Measurements from ENCODE around the gene IGFL4.

Gene IGFL4

DNA sequence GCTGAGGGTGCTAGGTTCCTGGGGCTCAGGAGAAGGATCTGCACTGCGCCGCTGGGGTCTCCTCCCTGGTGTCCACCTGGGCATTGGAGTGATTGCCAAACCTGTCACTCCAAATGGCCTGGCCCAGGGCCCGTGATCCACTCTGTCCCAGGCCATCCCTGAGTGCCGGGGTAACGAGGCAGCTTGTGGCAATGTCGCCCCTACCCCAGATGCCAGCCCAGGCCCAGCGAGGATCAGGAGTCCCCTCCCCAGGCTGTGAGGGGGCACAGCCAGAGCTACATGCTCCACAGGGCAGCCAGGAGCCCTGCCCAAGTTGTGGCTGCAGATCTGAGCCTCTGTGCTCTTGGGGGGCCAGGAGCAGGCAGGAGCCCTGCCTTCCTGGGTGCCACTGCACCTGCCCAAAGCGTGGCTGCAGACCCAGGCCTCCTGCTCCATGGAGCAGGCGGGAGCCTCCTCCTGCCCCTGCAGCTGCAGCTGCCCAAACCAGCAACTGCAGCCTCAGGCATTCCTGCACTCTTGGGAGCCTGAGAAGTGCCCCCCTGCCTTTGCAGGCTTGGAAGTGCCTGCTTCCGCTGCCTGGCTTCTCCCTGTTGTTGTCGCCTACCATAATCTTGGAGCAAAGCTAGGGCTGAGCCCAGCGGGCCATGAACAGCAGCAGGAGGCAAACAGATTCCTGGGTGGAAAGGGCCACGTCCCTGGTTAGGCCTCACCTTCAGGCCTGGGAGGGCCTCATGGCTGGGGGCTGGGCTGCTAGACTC lies 4.6 kb downstream of the IGFL4 start:
- Mint-ChIP-seq H3K9me3 (no peaks in the 10 kb centered on the region), H3K4me1 (no peaks in the 10 kb centered on the region), H3K27me3 (peaks cover 13% of the 10 kb centered on the region), H3K4me3 (no peak overlapping the region), H3K27ac (no peak overlapping the region), H3K36me3 (peaks cover 2% of the 10 kb centered on the region)

DNA sequence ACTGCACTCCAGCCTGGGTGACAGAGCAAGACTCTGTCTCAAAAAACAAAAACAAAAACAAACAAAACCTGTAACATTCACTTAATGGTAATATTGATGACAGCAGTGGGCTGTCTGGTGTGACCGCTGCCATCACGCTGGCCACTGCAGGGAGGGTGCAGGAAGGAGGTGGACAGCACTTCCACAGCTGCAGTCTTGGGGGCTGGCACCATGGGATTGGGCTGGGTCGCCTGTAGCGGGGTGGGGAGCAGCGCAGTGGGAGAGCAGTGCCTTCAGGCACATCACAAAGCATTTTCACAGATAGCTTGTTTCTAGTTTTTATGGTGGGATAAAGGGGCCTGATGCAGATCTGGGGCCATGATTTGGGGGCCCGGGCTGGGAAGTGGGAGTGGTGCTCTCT lies 5.3 kb downstream of the IGFL4 start:
- Mint-ChIP-seq H3K9me3 (no peaks in the 10 kb centered on the region), H3K27me3 (peaks cover 9% of the 10 kb centered on the region), H3K4me3 (no peak overlapping the region), H3K4me1 (no peaks in the 10 kb centered on the region), H3K36me3 (peaks cover 2% of the 10 kb centered on the region), H3K27ac (no peak overlapping the region)

DNA sequence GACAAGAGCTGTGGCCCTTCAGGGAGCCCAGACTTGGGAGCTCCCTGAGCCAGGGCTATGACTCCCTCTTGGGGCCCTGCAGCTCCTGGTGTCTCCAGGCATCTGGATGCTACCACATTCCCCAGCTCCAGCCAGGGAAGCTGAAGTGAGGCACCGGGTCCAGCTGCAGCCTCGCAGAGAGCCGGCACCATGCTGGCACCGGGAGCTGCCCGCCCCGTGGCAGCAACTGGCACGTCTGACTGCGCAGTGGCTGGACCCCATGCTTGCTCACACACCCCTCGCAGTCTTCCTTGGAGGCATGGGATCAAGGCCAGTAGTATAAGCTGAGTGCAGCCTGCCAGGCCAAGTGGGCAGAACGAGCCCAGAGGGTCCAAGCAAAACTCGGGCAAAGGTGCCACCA lies 7.4 kb downstream of the IGFL4 start:
- no peaks in the 10 kb centered on the region for H3K9me3 Mint-ChIP-seq
- H3K4me3 Mint-ChIP-seq: no peak overlapping the region
- no peak overlapping the region for H3K27ac Mint-ChIP-seq
- peaks cover 6% of the 10 kb centered on the region for H3K27me3 Mint-ChIP-seq
- H3K36me3 Mint-ChIP-seq: peaks cover 2% of the 10 kb centered on the region
- peaks cover 4% of the 10 kb centered on the region for H3K4me1 Mint-ChIP-seq

DNA sequence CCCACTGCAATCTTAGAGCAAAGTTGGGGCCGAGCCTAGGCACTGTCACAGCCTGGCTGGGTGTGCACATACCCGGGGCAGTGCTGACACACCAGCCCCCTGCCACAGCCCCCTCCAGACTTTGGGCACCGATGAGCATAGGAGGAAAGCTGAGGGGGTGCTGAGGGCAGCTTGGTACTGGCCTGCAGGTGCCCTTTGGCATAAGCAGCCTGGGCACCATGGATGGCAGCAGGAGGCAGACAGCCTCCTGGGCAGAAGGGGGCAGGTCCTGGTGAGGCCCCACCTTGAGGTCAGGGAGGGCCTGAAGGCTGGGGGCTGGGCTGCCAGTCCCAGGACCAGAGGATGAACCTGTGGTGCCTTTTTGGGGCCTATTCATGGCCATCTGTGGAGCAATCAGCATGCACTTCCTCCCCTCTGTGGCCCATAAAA lies 8.2 kb downstream of the IGFL4 start:
- Mint-ChIP-seq H3K4me1 (peaks cover 4% of the 10 kb centered on the region), H3K27ac (no peak overlapping the region), H3K9me3 (no peaks in the 10 kb centered on the region), H3K36me3 (peaks cover 2% of the 10 kb centered on the region), H3K27me3 (peaks cover 6% of the 10 kb centered on the region), H3K4me3 (no peak overlapping the region)

DNA sequence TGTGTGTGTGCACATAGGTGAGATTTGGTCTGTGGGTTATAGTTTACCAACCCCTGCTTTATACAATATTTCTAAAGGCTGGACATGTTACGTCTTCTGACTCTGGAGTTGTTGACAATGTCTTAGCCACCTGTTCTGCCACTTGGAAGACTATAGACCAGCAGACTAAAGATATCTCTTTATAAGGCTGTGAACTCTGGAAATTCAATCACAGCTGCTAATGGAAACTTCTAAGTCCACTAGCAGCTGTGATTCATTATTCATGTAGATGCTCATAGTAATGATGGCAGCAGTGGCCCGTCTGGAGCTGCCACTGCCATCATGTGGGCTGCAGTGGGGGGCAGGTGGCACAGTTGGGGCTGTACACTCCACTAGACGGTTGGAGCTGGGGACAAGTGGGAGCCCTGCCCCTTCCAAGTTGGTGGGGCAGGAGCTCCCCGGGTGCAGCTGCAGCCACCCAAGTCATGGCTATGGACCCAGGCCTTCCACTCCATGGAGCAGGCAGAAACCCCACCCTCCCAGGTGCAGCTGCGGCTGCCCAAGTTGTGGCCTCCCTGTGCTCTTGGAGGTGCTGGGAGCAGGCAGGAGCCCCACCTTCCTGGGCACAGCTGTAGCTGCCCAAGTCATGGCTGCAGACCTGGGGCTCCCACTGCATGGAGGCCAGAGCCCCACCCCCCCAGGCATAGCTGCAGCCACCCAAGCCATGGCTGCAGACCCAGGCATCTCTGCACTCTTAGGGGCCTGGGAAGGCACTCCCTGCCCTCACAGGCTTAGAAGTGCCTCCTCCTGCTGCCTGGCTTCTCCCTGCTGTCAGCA lies 8.8 kb downstream of the IGFL4 start:
- no peaks in the 10 kb centered on the region for H3K9me3 Mint-ChIP-seq
- H3K36me3 Mint-ChIP-seq: peaks cover under 1% of the 10 kb centered on the region
- no peak overlapping the region for H3K4me3 Mint-ChIP-seq
- H3K27me3 Mint-ChIP-seq: peaks cover 5% of the 10 kb centered on the region
- no peak overlapping the region for H3K27ac Mint-ChIP-seq
- peaks cover 4% of the 10 kb centered on the region for H3K4me1 Mint-ChIP-seq

DNA sequence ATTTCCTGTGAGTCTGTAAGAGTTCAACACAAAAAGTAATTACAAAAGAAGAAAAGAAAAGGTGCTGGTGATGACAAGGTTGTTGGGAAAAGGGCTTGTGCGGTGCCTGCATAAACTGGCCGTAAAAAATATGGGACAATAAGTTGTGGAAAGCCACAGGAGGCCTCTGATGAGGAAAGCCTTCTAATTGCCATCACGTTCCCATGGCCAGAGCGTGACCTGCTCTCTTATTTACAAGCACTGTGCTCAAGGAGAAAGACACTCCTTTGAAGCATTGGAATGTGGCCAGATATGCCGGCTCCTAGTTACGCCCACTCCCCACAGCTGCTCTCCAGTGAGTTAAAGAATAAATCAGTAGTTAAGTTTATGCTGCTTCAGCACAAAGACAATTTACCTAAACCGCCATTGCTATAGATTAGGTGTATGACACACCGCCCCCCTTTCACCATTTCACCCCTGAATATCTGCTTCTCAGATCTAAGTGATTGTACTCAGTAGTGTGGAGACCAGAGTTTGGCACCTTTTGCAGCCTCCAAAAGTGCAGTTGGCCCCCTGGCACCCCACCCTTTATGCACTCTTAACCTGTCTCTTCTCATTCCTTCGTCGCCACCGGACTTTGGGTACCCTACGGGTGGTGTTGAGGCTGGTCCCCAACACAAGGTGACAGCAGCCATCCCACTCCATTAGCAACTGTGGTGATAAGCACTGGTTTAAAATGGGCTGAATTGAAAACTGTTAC lies 9.8 kb downstream of the IGFL4 start:
- peaks cover 11% of the 10 kb centered on the region for H3K27me3 Mint-ChIP-seq
- H3K27ac Mint-ChIP-seq: no peak overlapping the region
- H3K36me3 Mint-ChIP-seq: no peaks in the 10 kb centered on the region
- H3K9me3 Mint-ChIP-seq: no peaks in the 10 kb centered on the region
- H3K4me3 Mint-ChIP-seq: no peak overlapping the region
- peaks cover 14% of the 10 kb centered on the region for H3K4me1 Mint-ChIP-seq

DNA sequence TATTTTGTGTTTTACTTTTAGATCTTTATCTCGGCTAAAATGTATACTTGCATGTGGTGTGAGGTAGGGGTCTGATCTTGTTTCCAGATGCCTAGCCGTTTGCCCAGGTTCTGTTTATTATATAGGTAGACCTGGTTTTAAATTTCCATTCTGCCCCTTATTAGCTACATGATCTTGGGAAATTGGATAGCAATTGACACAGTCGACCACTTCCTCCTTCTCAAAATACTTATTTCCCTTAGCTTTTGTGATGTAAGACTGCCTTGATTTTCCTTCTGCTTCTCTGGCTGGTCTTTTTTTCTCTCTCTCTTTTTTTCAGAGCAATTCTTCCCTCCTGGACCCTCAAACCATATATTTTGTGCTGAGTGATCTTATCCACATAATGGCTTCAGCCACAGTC lies 15.0 kb downstream of the IGFL4 start:
- H3K36me3 Mint-ChIP-seq: no peaks in the 10 kb centered on the region
- H3K9me3 Mint-ChIP-seq: no peaks in the 10 kb centered on the region
- H3K27ac Mint-ChIP-seq: no peak overlapping the region
- H3K4me1 Mint-ChIP-seq: peaks cover 22% of the 10 kb centered on the region
- no peak overlapping the region for H3K4me3 Mint-ChIP-seq
- peaks cover 24% of the 10 kb centered on the region for H3K27me3 Mint-ChIP-seq

DNA sequence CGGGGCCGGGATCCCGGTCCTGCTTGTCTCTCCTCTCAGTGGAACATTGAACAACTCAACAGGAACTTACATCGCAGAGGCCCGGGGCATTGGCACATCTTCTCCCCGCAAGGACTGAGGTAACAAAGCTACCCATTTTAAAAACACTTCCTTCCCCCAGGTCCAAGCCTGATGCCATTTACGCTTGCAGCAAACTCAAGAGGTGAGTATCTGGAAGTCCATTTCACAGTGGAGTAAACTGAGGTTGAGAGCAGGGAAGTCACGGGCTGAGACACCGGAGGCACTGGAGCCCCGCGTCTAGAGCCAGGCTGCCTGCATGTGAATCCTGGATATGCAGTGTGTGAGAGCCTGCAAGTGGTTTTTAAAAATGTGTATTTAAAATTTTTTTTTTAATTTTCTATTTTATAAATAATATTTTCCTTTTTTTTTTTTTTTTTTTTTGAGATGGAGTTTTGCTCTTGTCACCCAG lies 17.5 kb downstream of the IGFL4 start:
- peaks cover 18% of the 10 kb centered on the region for H3K4me1 Mint-ChIP-seq
- peaks cover 20% of the 10 kb centered on the region for H3K27me3 Mint-ChIP-seq
- H3K9me3 Mint-ChIP-seq: no peaks in the 10 kb centered on the region
- H3K27ac Mint-ChIP-seq: no peak overlapping the region
- no peaks in the 10 kb centered on the region for H3K36me3 Mint-ChIP-seq
- no peak overlapping the region for H3K4me3 Mint-ChIP-seq

DNA sequence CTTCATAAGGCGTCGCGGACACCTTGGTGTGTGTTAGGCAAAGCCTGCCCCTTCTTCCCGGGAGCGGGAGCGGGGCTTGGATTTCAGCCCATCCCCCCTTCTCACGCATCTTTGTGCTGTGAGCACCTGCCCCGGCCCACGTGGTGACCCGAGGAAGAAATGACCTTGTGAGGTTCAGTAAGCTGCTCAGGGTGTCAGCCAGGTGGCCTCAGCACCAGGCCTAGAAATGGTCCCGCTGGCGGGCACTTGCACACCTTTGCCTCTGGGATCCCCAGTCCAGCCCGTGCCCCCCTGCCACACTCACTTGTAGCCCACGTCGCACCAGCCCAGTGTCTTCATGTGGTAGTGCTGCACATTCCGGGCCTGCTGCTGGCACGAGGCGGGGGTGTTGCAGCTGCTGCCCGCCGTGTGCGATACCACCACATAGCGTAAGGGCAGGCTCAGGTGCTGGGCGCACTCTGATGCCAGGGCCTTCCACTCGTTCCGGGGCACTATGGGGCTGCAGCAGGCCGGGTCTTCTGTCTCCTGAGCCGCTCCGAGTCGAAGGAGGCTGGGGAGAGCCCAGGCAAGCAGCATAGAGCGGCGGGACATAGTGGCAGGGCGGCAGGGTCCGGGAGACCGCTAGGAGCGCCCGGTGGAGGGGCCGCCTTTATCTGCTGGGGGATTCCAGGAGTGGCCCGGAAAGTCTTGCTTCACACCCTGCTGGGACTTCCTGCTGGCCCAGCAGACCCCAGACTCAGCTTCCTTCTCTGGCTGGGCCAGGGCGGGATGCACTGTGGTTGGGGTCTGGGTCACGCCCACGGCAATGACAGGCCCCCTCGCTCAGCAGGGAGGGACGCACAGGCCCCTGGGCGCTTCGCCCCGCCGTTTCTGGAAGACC lies 18.1 kb downstream of the IGFL4 start, which contains the start of gene PGLYRP1:
PGLYRP1 (minus strand) TSS at position 623 of the 880 bp plus-strand sequence; CDS start at position 591, 32 bp downstream.
- Mint-ChIP-seq H3K9me3 (no peaks in the 10 kb centered on the region), H3K36me3 (no peaks in the 10 kb centered on the region), H3K27me3 (peaks cover 20% of the 10 kb centered on the region), H3K27ac (no peak within 1 kb of the TSS), H3K4me3 (no peak within 1 kb of the TSS), H3K4me1 (peaks cover 18% of the 10 kb centered on the region)

DNA sequence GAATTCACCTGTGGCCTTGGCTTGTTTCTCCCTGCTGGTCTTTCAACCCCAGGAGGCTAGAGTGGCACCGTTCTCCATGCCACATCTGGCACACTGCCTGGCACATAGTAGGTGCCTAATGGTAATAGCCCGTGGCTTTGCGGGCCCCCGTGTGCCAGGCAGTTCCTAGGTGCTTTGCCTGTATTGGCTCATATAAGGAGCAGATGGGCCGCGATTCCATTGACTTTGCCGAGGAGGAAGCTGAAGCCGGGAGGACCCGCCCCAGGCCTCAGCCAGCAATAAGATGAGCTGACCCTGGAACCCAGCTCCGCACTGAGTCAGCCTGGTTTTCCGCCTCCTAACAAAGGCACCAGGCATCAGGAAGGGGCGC lies 18.8 kb downstream of the IGFL4 start:
- H3K4me3 Mint-ChIP-seq: no peak overlapping the region
- no peaks in the 10 kb centered on the region for H3K36me3 Mint-ChIP-seq
- H3K27ac Mint-ChIP-seq: no peak overlapping the region
- no peaks in the 10 kb centered on the region for H3K9me3 Mint-ChIP-seq
- peaks cover 18% of the 10 kb centered on the region for H3K4me1 Mint-ChIP-seq
- H3K27me3 Mint-ChIP-seq: peaks cover 20% of the 10 kb centered on the region

DNA sequence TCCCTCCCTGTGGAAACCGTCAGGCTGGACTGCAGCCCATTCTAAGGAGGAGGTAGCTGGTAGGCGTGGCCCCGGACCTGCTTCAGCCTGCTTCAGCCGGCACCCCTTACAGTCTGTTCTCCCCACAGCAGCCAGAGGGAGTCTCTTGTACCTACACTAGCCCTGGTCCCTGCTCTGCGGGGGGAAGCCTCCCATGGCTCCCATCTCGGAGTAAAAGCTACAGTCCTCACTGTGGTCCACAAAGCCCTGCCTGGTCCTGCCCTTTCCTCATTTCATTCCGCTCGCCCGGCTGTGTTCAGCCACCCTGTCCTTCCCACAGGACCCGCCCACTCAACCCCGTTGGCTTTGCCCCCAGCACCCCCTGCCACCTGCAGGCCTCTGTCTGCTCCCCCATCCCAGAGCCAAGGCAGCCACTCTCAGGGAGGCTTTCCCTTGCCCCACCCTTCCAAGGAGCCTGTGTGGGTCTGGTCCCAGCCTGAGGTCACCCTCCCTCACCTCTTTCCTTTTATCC lies 19.2 kb downstream of the IGFL4 start:
- Mint-ChIP-seq H3K4me3 (no peak overlapping the region), H3K36me3 (no peaks in the 10 kb centered on the region), H3K27ac (no peak overlapping the region), H3K27me3 (peaks cover 18% of the 10 kb centered on the region), H3K9me3 (no peaks in the 10 kb centered on the region), H3K4me1 (peaks cover 18% of the 10 kb centered on the region)

DNA sequence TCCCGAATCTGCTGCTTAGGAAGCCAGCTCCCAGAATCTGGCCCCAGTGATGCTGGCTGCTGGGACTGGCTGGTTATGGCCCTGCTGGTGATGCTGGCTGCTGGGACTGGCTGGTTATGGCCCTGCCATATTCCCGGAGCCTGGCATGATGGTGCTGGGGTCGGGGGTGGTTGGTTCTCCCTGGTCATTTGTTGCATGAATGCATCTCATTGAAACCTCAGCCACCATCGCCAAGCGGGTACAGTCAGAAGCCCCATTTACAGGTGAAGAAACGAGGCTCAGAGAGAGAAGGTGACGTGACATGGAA lies 20.0 kb downstream of the IGFL4 start:
- Mint-ChIP-seq H3K27me3 (peaks cover 14% of the 10 kb centered on the region), H3K4me3 (no peak overlapping the region), H3K36me3 (no peaks in the 10 kb centered on the region), H3K9me3 (no peaks in the 10 kb centered on the region), H3K4me1 (peaks cover 16% of the 10 kb centered on the region), H3K27ac (no peak overlapping the region)

DNA sequence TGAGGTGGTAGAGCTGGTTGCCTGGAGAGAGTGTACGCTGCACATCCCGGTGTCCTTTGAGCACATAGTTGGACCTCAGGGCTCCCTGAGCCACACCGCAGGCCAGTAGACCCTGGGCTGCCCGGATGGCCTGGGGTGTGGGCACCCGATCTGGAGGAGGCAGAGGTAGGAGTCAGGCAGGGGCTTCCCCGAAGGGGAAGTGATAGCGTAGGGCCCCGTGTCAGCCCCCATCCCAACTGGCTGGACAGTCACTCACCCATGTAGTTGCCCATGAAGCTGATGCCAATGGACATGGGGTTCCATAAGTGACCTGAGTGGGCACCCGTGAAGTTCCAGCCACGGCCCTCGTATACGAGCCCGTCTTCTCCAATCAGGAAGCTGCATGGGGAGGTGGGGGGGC lies 21.5 kb downstream of the IGFL4 start:
- Mint-ChIP-seq H3K27me3 (peaks cover 16% of the 10 kb centered on the region), H3K4me3 (no peak overlapping the region), H3K4me1 (peaks cover 20% of the 10 kb centered on the region), H3K27ac (no peak overlapping the region), H3K36me3 (no peaks in the 10 kb centered on the region), H3K9me3 (no peaks in the 10 kb centered on the region)

DNA sequence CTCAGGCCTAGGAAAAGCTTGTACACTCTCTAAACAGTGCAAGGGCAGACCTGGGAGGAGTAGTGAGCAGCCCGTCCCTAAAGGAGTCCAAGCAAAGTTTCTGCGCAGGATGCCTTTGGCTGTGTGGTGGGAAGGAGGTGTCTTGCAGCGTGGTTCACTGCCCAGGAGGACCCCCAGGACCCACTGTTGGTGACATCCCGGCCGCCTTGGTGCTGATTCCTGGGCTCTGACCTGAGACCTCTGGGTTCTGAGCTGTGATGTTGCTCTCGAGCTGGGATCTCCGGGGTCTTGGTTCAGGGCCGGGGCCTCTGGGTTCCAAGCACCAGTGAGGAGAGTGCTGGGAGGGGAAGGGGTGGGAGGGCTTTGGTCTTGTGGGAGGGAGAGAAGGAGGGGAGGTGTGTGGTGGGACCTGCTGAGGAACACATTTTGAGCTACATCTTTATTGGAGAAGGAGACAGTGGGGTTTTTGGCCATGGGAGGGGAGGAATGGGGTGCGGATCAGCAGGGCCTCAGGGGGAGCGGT lies 22.0 kb downstream of the IGFL4 start:
- Mint-ChIP-seq H3K36me3 (no peaks in the 10 kb centered on the region), H3K4me1 (peaks cover 21% of the 10 kb centered on the region), H3K27ac (no peak overlapping the region), H3K27me3 (peaks cover 12% of the 10 kb centered on the region), H3K9me3 (no peaks in the 10 kb centered on the region), H3K4me3 (no peak overlapping the region)

Data from activated naive CD4-positive, alpha-beta T cell treated with anti-CD3 and anti-CD28 coated beads, Interleukin-2, amount 50 U/mL, for 24 hours (primary cell).